Measurements from ENCODE around the gene CFAP54. TPM values are rescaled to one million over a fixed set of nuclear protein-coding genes. Genes with fewer than 3 reads are reported as not detected.

CFAP54 gene
- total and polyA plus RNA-seq, 2 donors: 0.28 to 0.39 TPM

- 98% methylated on average over 3 of the region's 3 CpGs for WGBS
- DNase-seq (ENCODE audit: low read depth in 6 of 9, low spot score in 9 of 9): no peak
- Histone ChIP-seq H3K9me3 (ENCODE audit: control insufficient read depth in 2 of 2, insufficient read depth in 1 of 2, low read length in 1 of 2) (no peaks in the 10 kb centered on the region), H3K4me1 (ENCODE audit: control insufficient read depth in 2 of 2, insufficient read depth in 2 of 2, low read length in 2 of 2) (peaks cover 0 to 3% of the 10 kb centered on the region in 2 donors), H3K36me3 (ENCODE audit: control insufficient read depth in 2 of 2, insufficient read depth in 2 of 2, low read length in 1 of 2) (no peaks in the 10 kb centered on the region), H3K27me3 (ENCODE audit: control insufficient read depth in 2 of 2, insufficient read depth in 1 of 2, low read length in 1 of 2) (no peaks in the 10 kb centered on the region), H3K4me3 (ENCODE audit: low read length in 2 of 2) (no peak overlapping the region), H3K27ac (ENCODE audit: low read depth in 1 of 2, low read length in 1 of 2) (no peak overlapping the region)
These were observed 31.4 kb downstream of the CFAP54 start for GRCh38 chr12:96520767-96521166.

DNA sequence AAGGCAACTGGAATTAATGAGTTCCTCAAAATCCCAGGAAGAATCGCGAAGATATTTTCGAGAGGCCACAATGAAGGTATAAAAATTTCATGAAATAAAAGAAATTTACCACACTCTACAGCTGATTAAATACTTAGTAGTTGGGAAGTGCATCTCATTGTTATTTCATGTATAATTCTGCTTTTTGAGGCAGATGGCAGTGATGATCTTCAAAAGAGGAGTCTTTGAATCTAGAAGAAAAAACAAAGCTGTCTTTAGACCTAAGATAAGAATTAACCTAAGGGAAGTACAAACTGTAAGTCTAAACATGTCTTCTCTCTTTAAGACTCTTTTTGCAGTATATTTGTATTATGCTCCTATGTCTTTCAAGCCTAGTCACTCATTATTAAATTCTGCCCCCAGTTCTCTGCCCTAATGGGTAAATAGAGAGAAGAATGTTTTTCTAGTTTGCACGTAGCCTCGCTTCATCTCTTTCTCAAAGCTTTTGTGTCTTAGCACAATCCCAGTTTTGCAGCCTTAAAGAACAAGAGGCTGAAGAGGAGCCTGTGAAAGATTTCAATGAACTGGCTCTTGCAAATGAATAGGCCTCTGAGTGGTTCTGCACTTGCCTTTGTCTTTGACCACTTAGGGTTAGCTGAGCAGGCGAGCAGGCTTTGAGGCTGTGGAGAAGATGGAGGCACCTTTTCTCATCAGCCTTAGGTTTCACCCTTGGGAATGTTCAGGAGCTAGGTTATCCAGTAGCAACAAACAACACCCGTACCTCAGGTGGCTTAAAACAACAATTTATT, 32.7 kb downstream of the CFAP54 start:
- Histone ChIP-seq H3K36me3 (ENCODE audit: control insufficient read depth in 2 of 2, insufficient read depth in 2 of 2, low read length in 1 of 2) (no peaks in the 10 kb centered on the region), H3K9me3 (ENCODE audit: control insufficient read depth in 2 of 2, insufficient read depth in 1 of 2, low read length in 1 of 2) (no peaks in the 10 kb centered on the region), H3K4me1 (ENCODE audit: control insufficient read depth in 2 of 2, insufficient read depth in 2 of 2, low read length in 2 of 2) (peaks cover 0 to 3% of the 10 kb centered on the region in 2 donors), H3K4me3 (ENCODE audit: low read length in 2 of 2) (no peak overlapping the region), H3K27ac (ENCODE audit: low read depth in 1 of 2, low read length in 1 of 2) (no peak overlapping the region), H3K27me3 (ENCODE audit: control insufficient read depth in 2 of 2, insufficient read depth in 1 of 2, low read length in 1 of 2) (no peaks in the 10 kb centered on the region)
- DNase-seq (ENCODE audit: low read depth in 6 of 9, low spot score in 9 of 9): no peak
- 97% methylated on average over 7 of the region's 7 CpGs for WGBS

DNA sequence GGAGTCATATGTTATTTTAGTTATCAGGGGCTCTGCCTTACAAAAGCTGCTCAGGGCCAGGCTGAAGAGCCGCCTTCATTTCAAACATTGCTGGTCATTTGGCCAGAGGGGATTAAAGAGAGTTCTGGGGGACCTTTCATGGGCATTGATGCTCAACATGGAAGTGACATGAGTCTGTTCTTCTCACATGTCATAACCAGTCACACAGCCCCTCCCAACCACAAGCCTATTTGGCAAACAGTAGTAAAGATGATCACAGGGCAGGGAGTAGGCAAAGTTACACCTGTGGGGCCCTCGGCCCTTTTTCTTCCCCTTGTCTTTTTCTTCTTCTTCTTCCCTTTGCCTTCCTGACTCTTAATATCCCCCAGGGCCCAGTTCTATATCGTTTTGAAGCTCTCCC, 33.3 kb downstream of the CFAP54 start:
- Histone ChIP-seq H3K4me3 (ENCODE audit: low read length in 2 of 2) (no peak overlapping the region), H3K27me3 (ENCODE audit: control insufficient read depth in 2 of 2, insufficient read depth in 1 of 2, low read length in 1 of 2) (no peaks in the 10 kb centered on the region), H3K9me3 (ENCODE audit: control insufficient read depth in 2 of 2, insufficient read depth in 1 of 2, low read length in 1 of 2) (no peaks in the 10 kb centered on the region), H3K4me1 (ENCODE audit: control insufficient read depth in 2 of 2, insufficient read depth in 2 of 2, low read length in 2 of 2) (peaks cover 0 to 3% of the 10 kb centered on the region in 2 donors), H3K27ac (ENCODE audit: low read depth in 1 of 2, low read length in 1 of 2) (no peak overlapping the region), H3K36me3 (ENCODE audit: control insufficient read depth in 2 of 2, insufficient read depth in 2 of 2, low read length in 1 of 2) (no peaks in the 10 kb centered on the region)
- no peak for DNase-seq (ENCODE audit: low read depth in 6 of 9, low spot score in 9 of 9)
- WGBS: 85% methylated on average over 3 of the region's 3 CpGs

GRCh38 chr12:96526110-96526509, 36.7 kb downstream of the CFAP54 start:
- no peaks in the 10 kb centered on the region for H3K9me3 ChIP-seq (ENCODE audit: control insufficient read depth in 2 of 2, insufficient read depth in 1 of 2, low read length in 1 of 2)
- H3K4me3 ChIP-seq (ENCODE audit: low read length in 2 of 2): no peak overlapping the region
- H3K27me3 ChIP-seq (ENCODE audit: control insufficient read depth in 2 of 2, insufficient read depth in 1 of 2, low read length in 1 of 2): no peaks in the 10 kb centered on the region
- no peak overlapping the region for H3K27ac ChIP-seq (ENCODE audit: low read depth in 1 of 2, low read length in 1 of 2)
- no peak for DNase-seq (ENCODE audit: low read depth in 6 of 9, low spot score in 9 of 9)
- WGBS: 31% methylated on average over 1 of the region's 1 CpG
- H3K36me3 ChIP-seq (ENCODE audit: control insufficient read depth in 2 of 2, insufficient read depth in 2 of 2, low read length in 1 of 2): no peaks in the 10 kb centered on the region
- peaks cover 0 to 3% of the 10 kb centered on the region in 2 donors for H3K4me1 ChIP-seq (ENCODE audit: control insufficient read depth in 2 of 2, insufficient read depth in 2 of 2, low read length in 2 of 2)

- Histone ChIP-seq H3K27me3 (ENCODE audit: control insufficient read depth in 2 of 2, insufficient read depth in 1 of 2, low read length in 1 of 2) (no peaks in the 10 kb centered on the region), H3K4me1 (ENCODE audit: control insufficient read depth in 2 of 2, insufficient read depth in 2 of 2, low read length in 2 of 2) (no peaks in the 10 kb centered on the region), H3K27ac (ENCODE audit: low read depth in 1 of 2, low read length in 1 of 2) (no peak overlapping the region), H3K4me3 (ENCODE audit: low read length in 2 of 2) (no peak overlapping the region), H3K36me3 (ENCODE audit: control insufficient read depth in 2 of 2, insufficient read depth in 2 of 2, low read length in 1 of 2) (no peaks in the 10 kb centered on the region), H3K9me3 (ENCODE audit: control insufficient read depth in 2 of 2, insufficient read depth in 1 of 2, low read length in 1 of 2) (no peaks in the 10 kb centered on the region)
- DNase-seq (ENCODE audit: low read depth in 6 of 9, low spot score in 9 of 9): no peak
- 93% methylated on average over 7 of the region's 7 CpGs for WGBS
These were observed 40.5 kb downstream of the CFAP54 start for GRCh38 chr12:96529912-96530311.

DNA sequence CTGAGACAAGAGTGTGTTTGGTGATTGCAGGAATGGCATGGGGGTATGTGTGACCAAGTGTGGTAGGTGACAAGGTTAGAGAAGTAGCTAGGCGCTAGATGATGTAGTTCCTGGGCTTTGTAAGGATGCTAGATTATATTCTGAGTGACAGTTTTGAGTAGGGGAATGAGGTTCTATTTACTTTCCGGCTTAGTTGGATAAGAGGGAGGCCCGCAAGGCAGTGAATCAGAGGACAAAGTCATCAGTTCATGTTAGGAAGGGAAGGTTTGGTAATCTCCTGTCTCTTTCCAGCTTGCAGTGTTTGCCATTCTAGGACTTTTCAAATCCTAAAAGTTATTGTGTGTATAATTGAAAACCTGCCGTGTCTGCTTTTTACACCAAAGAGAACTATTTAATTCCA, 45.0 kb downstream of the CFAP54 start:
- Histone ChIP-seq H3K27me3 (ENCODE audit: control insufficient read depth in 2 of 2, insufficient read depth in 1 of 2, low read length in 1 of 2) (no peaks in the 10 kb centered on the region), H3K27ac (ENCODE audit: low read depth in 1 of 2, low read length in 1 of 2) (no peak overlapping the region), H3K4me1 (ENCODE audit: control insufficient read depth in 2 of 2, insufficient read depth in 2 of 2, low read length in 2 of 2) (no peaks in the 10 kb centered on the region), H3K9me3 (ENCODE audit: control insufficient read depth in 2 of 2, insufficient read depth in 1 of 2, low read length in 1 of 2) (no peaks in the 10 kb centered on the region), H3K4me3 (ENCODE audit: low read length in 2 of 2) (no peak overlapping the region), H3K36me3 (ENCODE audit: control insufficient read depth in 2 of 2, insufficient read depth in 2 of 2, low read length in 1 of 2) (no peaks in the 10 kb centered on the region)
- DNase-seq (ENCODE audit: low read depth in 6 of 9, low spot score in 9 of 9): no peak
- 96% methylated on average over 4 of the region's 4 CpGs for WGBS

- H3K27ac ChIP-seq (ENCODE audit: low read depth in 1 of 2, low read length in 1 of 2): no peak overlapping the region
- H3K9me3 ChIP-seq (ENCODE audit: control insufficient read depth in 2 of 2, insufficient read depth in 1 of 2, low read length in 1 of 2): no peaks in the 10 kb centered on the region
- no peak overlapping the region for H3K4me3 ChIP-seq (ENCODE audit: low read length in 2 of 2)
- H3K36me3 ChIP-seq (ENCODE audit: control insufficient read depth in 2 of 2, insufficient read depth in 2 of 2, low read length in 1 of 2): no peaks in the 10 kb centered on the region
- H3K27me3 ChIP-seq (ENCODE audit: control insufficient read depth in 2 of 2, insufficient read depth in 1 of 2, low read length in 1 of 2): no peaks in the 10 kb centered on the region
- WGBS: 7% methylated on average over 2 of the region's 2 CpGs
- H3K4me1 ChIP-seq (ENCODE audit: control insufficient read depth in 2 of 2, insufficient read depth in 2 of 2, low read length in 2 of 2): no peaks in the 10 kb centered on the region
- no peak for DNase-seq (ENCODE audit: low read depth in 6 of 9, low spot score in 9 of 9)
These were observed 59.0 kb downstream of the CFAP54 start for GRCh38 chr12:96548384-96548783.

DNA sequence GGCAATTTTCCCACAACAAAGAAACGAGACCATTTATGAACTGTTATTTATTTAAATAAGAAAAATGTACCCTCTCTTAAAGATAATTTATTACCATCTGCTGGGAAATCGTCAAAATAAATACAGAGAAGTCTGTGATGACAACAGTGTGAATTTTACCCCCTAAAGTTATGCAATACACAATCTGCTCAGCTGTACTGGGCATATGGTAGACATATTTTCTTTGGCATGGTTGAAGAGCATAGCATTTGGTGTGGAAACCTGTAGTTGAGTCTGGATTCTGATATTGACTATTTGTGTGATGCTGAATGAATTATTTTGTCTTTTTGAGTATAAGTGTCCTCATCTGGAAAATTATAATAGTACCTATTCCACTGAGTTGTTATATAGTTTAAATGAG, 60.0 kb downstream of the CFAP54 start:
- Histone ChIP-seq H3K9me3 (ENCODE audit: control insufficient read depth in 2 of 2, insufficient read depth in 1 of 2, low read length in 1 of 2) (no peaks in the 10 kb centered on the region), H3K4me1 (ENCODE audit: control insufficient read depth in 2 of 2, insufficient read depth in 2 of 2, low read length in 2 of 2) (no peaks in the 10 kb centered on the region), H3K27me3 (ENCODE audit: control insufficient read depth in 2 of 2, insufficient read depth in 1 of 2, low read length in 1 of 2) (no peaks in the 10 kb centered on the region), H3K4me3 (ENCODE audit: low read length in 2 of 2) (no peak overlapping the region), H3K36me3 (ENCODE audit: control insufficient read depth in 2 of 2, insufficient read depth in 2 of 2, low read length in 1 of 2) (no peaks in the 10 kb centered on the region), H3K27ac (ENCODE audit: low read depth in 1 of 2, low read length in 1 of 2) (no peak overlapping the region)
- no peak for DNase-seq (ENCODE audit: low read depth in 6 of 9, low spot score in 9 of 9)
- 91% methylated on average over 2 of the region's 2 CpGs for WGBS

DNA sequence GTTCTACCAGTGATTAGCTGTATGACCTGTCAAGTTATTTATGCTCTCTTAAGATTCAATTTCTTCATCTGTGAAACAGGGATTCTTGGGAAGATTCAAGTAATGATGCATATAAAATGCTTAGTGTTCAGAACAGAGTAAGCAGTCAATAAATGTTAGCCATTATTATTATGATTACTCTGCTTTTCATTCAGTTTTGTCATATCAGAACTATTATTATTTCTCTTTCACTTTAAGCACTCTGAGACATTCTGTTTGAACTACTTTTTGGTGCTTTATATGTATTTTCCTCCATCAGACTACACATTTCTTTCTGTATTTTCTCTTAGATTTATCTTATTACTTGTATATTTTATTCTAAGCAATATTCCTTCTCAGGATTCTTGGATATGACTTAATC, 81.2 kb downstream of the CFAP54 start:
- H3K36me3 ChIP-seq (ENCODE audit: control insufficient read depth in 2 of 2, insufficient read depth in 2 of 2, low read length in 1 of 2): no peaks in the 10 kb centered on the region
- H3K4me3 ChIP-seq (ENCODE audit: low read length in 2 of 2): no peak overlapping the region
- no peaks in the 10 kb centered on the region for H3K9me3 ChIP-seq (ENCODE audit: control insufficient read depth in 2 of 2, insufficient read depth in 1 of 2, low read length in 1 of 2)
- DNase-seq (ENCODE audit: low read depth in 6 of 9, low spot score in 9 of 9): no peak
- H3K4me1 ChIP-seq (ENCODE audit: control insufficient read depth in 2 of 2, insufficient read depth in 2 of 2, low read length in 2 of 2): no peaks in the 10 kb centered on the region
- no peak overlapping the region for H3K27ac ChIP-seq (ENCODE audit: low read depth in 1 of 2, low read length in 1 of 2)
- no peaks in the 10 kb centered on the region for H3K27me3 ChIP-seq (ENCODE audit: control insufficient read depth in 2 of 2, insufficient read depth in 1 of 2, low read length in 1 of 2)
